A549 treated with CpdA at 1 μM for 4 hours (cell line): ENCODE data around the gene COL1A1. TPM values are rescaled to one million over a fixed set of nuclear protein-coding genes. Genes with fewer than 3 reads are reported as not detected.

Experiments used
- total RNA-seq: library from RNA; stranded (reverse); fragments of 200-300 nt; extraction: Qiagen RNA extraction; gene quantifications from 5 replicates; pipeline ENCODE4 v1.2.3, GENCODE V29; 2022; ENCODE audit warnings: low read depth

The COL1A1 gene
- 6.9 to 12.8 TPM (median 10.5 TPM) in 5 replicates for total RNA-seq

GRCh38 chr17:50201276-50201854 lies at the start of gene COL1A1:
Gene COL1A1 (minus strand): TSS chr17:50201631. CDS start chr17:50201513, 118 bp downstream.

DNA sequence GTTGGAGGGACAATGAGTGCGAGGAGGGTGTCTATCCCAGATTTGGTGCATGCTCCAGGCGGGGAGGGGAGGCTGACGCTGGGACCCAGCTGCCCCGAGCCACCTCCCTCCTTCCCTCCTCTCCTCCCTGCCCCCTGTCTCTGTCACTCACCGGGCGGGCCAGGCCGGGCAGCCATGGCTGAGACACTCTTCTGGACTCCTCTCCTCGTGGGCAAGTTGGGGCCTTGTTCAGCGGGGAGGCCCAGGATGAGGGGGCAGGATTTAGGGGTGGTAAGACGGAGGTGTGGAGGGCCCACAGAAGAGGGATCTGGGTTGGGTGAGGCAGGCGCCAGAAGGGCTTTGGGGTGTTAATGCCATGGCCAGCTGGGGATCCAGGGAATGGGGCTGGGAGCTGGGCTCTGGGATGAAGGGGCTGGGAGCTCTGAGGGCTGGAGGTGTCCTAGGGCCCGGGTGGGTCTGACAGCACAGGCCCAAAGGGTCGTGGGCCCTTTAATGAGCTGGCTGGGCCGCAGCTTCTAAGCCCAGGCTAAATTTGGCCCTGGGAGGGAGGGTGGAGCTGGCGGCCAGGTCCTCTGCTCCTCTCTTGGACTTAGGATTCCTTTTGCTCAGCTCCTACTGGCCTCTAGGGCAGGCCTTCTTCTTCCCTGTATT lies 35.4 kb downstream of the COL1A1 start, which contains the start of gene SGCA:
Gene SGCA, plus strand, starts transcription at position 139 of the 651 bp plus-strand sequence. Its CDS starts 36 bp downstream, at position 175.

DNA sequence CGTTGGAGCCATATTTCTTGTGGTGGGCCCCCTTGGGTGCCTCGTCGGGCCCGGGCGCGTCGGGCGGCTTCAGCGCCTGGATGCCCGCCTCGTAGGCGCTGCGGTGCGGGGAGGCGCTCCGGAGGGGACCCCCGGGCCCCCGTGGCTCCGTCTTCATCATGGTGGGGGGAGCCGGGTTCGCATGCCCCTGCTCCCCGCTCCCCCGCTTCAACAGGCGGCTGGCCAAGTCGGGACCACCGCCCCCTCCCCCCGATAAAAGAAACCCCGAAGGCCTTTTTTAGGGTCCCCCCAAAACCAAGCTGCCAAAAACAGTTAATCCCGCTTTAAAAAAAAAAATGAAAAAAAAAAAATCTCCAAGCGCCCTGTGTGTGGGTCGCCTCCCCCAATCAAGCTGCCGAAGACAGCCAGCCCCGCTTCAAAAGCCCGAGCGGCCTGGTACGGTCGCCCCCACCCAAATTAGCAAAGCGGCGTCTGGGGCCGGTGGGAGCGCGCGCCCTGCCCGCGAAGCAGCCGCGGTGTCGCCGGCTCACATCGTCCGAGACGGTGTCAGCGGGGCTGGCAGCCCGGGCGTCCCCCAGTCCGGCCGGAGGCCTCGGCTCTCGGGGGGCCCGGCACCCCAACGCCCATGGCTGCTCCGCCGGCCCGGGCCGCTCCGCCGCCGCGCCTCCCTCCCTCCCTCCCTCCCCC lies 50.9 kb downstream of the COL1A1 start, which contains the start of gene PPP1R9B:
Gene PPP1R9B, minus strand, starts transcription at position 324 of the 687 bp plus-strand sequence. Its CDS starts 164 bp downstream, at position 160.

Other genes starting within 250 kb of the COL1A1 start
- 1.4 to 3.2 TPM (median 2.6 TPM) in 5 replicates for gene DLX4, start 232.4 kb downstream of the COL1A1 start, total RNA-seq
- gene DLX3, start 206.4 kb downstream of the COL1A1 start, total RNA-seq = 0.14 to 0.23 TPM (median 0.19 TPM) in 5 replicates
- 411 to 486 TPM (median 441 TPM) in 5 replicates for gene ITGA3, start 145.5 kb downstream of the COL1A1 start, total RNA-seq
- gene PDK2, start 106.3 kb downstream of the COL1A1 start, total RNA-seq = 11.3 to 19.7 TPM (median 17.8 TPM) in 5 replicates
- 0.22 to 0.85 TPM (median 0.35 TPM) in 5 replicates for gene SAMD14, start 71.5 kb downstream of the COL1A1 start, total RNA-seq
- gene PPP1R9B, start 51.0 kb downstream of the COL1A1 start, total RNA-seq = 47.0 to 62.9 TPM (median 59.0 TPM) in 5 replicates
- gene SGCA, start 35.6 kb downstream of the COL1A1 start, total RNA-seq = 0.84 to 1.9 TPM (median 1.5 TPM) in 5 replicates
- 24.5 to 28.2 TPM (median 27.3 TPM) in 5 replicates for gene TMEM92, start 72.8 kb upstream of the COL1A1 start, total RNA-seq
- 19.4 to 30.1 TPM (median 20.4 TPM) in 5 replicates for gene XYLT2, start 144.5 kb upstream of the COL1A1 start, total RNA-seq
- 140 to 167 TPM (median 158 TPM) in 5 replicates for gene MRPL27, start 171.6 kb upstream of the COL1A1 start, total RNA-seq
- 14.7 to 16.8 TPM (median 15.6 TPM) in 5 replicates for gene EME1, start 171.6 kb upstream of the COL1A1 start, total RNA-seq
- 228 to 240 TPM (median 230 TPM) in 5 replicates for gene LRRC59, start 195.9 kb upstream of the COL1A1 start, total RNA-seq
- gene ACSF2, start 224.6 kb upstream of the COL1A1 start, total RNA-seq = 9.6 to 16.2 TPM (median 12.4 TPM) in 5 replicates